Mucosa of descending colon (tissue), 3 donors: ENCODE measurements around the gene DHDH. TPM values are rescaled to one million over a fixed set of nuclear protein-coding genes. Genes with fewer than 3 reads are reported as not detected.
"Not testable (repeated sequence)": the region's sequence is repeated elsewhere in the genome, so short reads cannot be mapped to it uniquely, and the experiment has no call there.

ENCODE experiments used
- ATAC-seq: fragments of 200-7000 bp; cut with Tn5 transposase; one replicate; pipeline ENCODE4 v1.9.1; 2020; ENCODE audit warnings: mild to moderate bottlenecking, moderate library complexity
- DNase-seq, 3 donors: peaks; one replicate each; pipeline ENCODE4 v3.0.0-alpha.2; 2020
- H3K36me3 ChIP-seq: fragments of 200-600 bp; one replicate; pipeline ENCODE4 v1.8.0; 2021; ENCODE audit warnings: low read depth, mild to moderate bottlenecking
- H3K4me1 ChIP-seq: fragments of 200-600 bp; one replicate; pipeline ENCODE4 v1.8.0; 2021; ENCODE audit warnings: low read depth, mild to moderate bottlenecking
- H3K4me3 ChIP-seq: fragments of 200-600 bp; one replicate; pipeline ENCODE4 v1.8.0; 2021; ENCODE audit warnings: mild to moderate bottlenecking
- H3K9me3 ChIP-seq: fragments of 200-600 bp; one replicate; pipeline ENCODE4 v1.8.0; 2021; ENCODE audit warnings: mild to moderate bottlenecking
- intact Hi-C, 2 donors: fragments of 100-400 bp; cut with DNase I in 1 of 2; cut with micrococcal nuclease in 1 of 2; formaldehyde crosslinking; loops; one replicate each; pipeline versions ENCODE4 v1.11.0 to v1.11.1; 2022; cut with DNase I, micrococcal nuclease
- total RNA-seq, 3 donors: library from RNA; stranded (reverse); fragmentation: NEBNext Ultra II Directional in 2 of 3; extraction: Animal tissue kit (Norgen Biotek cat#: 25700) in 2 of 3; gene quantifications; one replicate each; pipeline versions ENCODE4 v1.2.1 to v1.2.4, GENCODE V29; 2021 to 2023
- TF ChIP-seq, protein P1 (sequence below): fragments of 200-600 bp; IDR thresholded peaks from one replicate; pipeline ENCODE4 v1.8.0; 2022; ENCODE audit warnings: antibody characterized with exemption, mild to moderate bottlenecking
- donor health status: DM: no; HTN: no; CAD: no; lungs with moderate emphysema.
- donor health status: DM: no; HTN: no; CAD: no.
- donor health status: DM: no; HTN: yes; CAD: no.

Gene DHDH
- total RNA-seq, 3 donors from 2014 or later, result 0.52 TPM; not detected in 2

DNA sequence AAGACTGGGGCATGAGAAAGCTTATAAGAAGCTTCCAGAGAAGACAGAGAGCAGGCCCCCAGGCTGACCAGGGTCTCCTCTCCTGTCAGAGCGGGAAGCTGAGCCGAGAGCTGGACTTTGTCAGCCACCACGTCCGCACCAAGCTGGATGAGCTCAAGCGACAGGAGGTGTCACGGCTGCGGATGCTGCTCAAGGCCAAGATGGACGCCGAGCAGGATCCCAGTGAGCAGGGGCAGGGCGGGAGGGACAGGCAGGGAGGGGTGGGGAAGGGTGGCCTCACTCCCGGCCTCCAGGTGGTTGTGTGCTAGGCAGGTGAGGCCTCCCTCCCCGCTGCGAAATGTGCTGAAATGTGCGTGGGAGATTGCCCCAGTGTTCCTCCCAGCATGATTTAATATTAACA, 27.8 kb upstream of the DHDH start:
- Histone ChIP-seq H3K9me3 (no peaks in the 10 kb centered on the region), H3K4me3 (no peak overlapping the region), H3K4me1 (peaks cover 7% of the 10 kb centered on the region), H3K36me3 (no peaks in the 10 kb centered on the region)
- DNase-seq (no peak), ATAC-seq (no peak)
- intact Hi-C loops, result no loop called here
- TF ChIP-seq, protein P1, sequence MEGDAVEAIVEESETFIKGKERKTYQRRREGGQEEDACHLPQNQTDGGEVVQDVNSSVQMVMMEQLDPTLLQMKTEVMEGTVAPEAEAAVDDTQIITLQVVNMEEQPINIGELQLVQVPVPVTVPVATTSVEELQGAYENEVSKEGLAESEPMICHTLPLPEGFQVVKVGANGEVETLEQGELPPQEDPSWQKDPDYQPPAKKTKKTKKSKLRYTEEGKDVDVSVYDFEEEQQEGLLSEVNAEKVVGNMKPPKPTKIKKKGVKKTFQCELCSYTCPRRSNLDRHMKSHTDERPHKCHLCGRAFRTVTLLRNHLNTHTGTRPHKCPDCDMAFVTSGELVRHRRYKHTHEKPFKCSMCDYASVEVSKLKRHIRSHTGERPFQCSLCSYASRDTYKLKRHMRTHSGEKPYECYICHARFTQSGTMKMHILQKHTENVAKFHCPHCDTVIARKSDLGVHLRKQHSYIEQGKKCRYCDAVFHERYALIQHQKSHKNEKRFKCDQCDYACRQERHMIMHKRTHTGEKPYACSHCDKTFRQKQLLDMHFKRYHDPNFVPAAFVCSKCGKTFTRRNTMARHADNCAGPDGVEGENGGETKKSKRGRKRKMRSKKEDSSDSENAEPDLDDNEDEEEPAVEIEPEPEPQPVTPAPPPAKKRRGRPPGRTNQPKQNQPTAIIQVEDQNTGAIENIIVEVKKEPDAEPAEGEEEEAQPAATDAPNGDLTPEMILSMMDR, result no peak

DNA sequence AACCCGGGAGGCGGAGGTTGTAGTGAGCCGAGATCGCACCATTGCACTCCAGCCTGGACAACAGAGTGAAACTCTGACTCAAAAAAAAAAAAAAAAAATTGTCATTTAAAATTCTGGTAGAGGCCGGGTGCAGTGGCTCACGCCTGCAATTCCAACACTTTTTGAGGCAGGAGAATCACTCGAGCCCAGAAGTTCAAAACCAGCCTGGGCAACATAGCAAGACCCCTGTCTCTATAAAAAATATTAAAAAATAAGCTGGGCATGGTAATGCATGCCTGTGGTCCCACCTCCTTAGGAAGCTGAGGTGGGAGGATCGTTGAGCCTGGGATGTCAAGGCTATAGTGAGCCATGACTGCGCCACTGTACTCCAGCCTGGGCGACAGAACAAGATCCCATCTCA, 27.2 kb upstream of the DHDH start:
- DNase-seq, result no peak
- Histone ChIP-seq H3K36me3 (no peaks in the 10 kb centered on the region), H3K4me1 (peaks cover 5% of the 10 kb centered on the region), H3K9me3 (no peaks in the 10 kb centered on the region), H3K4me3 (no peak overlapping the region)
- ATAC-seq, result no peak
- intact Hi-C loops, result no loop called here
- TF ChIP-seq, protein P1, result no peak

GRCh38 chr19:48907671-48908070, 25.8 kb upstream of the DHDH start:
- ATAC-seq, result peak; percentile 92
- peak; percentile 60 to 75 (median 62) for DNase-seq
- Histone ChIP-seq H3K4me3 (no peak overlapping the region), H3K4me1 (no peaks in the 10 kb centered on the region), H3K36me3 (no peaks in the 10 kb centered on the region), H3K9me3 (no peaks in the 10 kb centered on the region)
- intact Hi-C loops, result no loop called here
- TF ChIP-seq, protein P1, result no peak

DNA sequence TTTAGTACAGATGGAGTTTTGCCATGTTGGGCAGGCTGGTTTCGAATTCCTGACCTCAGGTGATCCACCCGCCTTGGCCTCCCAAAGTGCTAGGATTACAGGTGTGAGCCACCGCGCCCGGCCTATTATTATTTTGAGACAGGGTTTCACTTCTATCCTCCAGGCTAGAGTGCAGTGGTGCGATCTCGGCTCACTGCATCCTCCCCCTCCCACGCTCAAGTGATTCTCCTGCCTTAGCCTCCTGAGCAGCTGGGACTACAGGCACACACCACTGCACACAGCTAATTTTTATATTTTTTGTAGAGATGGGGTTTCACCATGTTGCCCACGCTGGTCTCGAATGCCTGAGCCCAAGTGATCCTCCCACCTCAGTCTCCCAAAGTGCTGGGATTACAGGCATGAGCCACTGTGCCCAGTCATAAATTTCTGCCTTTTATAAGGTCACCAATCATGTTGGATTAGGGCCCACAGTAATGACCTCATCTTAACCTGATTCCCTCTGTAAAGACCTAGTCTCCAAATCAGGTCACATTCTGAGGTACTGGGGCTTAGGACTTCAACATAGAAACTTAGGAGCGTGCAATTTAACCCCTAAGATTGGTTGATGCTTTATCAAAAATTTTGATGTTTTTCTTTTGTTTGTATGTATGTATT, 23.9 kb upstream of the DHDH start:
- ATAC-seq, H3K4me1 ChIP-seq, H3K4me3 ChIP-seq, H3K9me3 ChIP-seq, H3K36me3 ChIP-seq, DNase-seq, intact Hi-C loops: not testable (repeated sequence)

DNA sequence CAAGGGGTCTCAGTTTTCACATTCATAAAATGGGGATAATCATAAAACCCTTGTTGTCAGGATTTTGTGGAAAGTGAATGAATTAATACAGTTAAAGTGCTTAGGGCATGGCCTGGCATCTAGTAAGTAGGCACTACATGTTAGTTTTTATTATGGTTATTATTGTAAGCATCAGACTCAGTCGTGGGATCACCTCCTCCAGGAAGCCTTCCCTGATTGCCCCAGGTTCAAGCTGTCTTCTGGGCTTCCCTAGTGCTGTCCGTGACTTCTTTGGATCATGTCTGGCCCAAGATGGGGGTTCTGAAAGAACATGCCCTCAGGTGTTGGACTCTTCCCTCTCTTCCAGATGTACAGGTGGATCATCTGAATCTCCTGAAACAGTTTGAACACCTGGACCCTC, 22.7 kb upstream of the DHDH start:
- TF ChIP-seq, protein P1, result no peak
- H3K4me1 ChIP-seq, result no peaks in the 10 kb centered on the region
- no peak for DNase-seq
- no peaks in the 10 kb centered on the region for H3K36me3 ChIP-seq
- H3K4me3 ChIP-seq, result no peak overlapping the region
- ATAC-seq, result no peak
- H3K9me3 ChIP-seq, result no peaks in the 10 kb centered on the region
- intact Hi-C loops, result no loop called here

DNA sequence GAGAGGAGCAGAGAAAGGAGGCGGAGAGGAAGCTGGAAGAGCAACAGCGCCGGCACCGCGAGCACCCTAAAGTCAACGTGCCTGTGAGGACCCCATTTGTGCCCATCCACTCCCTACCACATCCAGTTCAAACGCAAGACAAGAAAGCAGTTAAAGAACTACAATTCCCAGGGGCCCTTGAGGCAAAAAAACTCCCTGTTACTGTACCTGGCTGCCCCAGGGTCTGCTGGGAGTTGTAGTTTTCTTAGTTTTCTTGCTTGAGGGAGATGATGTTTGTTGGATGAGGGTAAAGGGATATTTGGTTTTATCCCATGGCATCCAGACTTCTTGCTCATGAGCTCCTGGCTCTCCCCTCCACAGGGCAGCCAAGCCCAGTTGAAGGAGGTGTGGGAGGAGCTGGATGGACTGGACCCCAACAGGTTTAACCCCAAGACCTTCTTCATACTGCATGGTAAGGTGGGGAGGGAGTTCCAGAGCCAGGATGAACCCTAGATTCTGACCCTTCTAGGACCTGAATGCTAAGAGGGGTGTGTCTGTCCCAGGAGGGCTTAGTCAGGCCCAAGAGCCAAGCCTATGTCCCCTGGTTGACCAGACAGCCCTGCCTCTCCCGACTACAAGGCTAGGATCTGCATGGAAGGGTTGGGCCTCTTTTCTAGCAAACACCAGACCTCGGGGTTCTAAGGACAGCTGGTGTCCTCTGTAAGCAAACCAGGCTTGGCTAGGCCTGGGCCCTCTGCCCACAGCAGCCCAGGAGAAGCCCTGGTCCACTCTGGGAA, 20.2 kb upstream of the DHDH start:
- ATAC-seq (peak; percentile 53), DNase-seq (no peak)
- Histone ChIP-seq H3K9me3 (no peaks in the 10 kb centered on the region), H3K36me3 (no peaks in the 10 kb centered on the region), H3K4me1 (no peaks in the 10 kb centered on the region), H3K4me3 (no peak overlapping the region)
- intact Hi-C loops, result no loop called here
- TF ChIP-seq, protein P1, result no peak
